ENCODE data around the gene ERC2. TPM values are rescaled to one million over a fixed set of nuclear protein-coding genes. Genes with fewer than 3 reads are reported as not detected.
"Not testable (repeated sequence)": the region's sequence is repeated elsewhere in the genome, so short reads cannot be mapped to it uniquely, and the experiment has no call there.

The ERC2 gene
- total and polyA plus RNA-seq, 2 of the 13 experiments (the other 11 are each of a cell fraction or from before 2014, with no cell fraction given) = 0.16 to 0.22 TPM

- ATAC-seq (no peak), DNase-seq (ENCODE audit: low spot score) (no peak), FAIRE-seq (no peak)
- Histone ChIP-seq H3K36me3 (replicated peaks in 1 of 2; ENCODE audit: control insufficient read depth in 1 of 2, insufficient read depth in 2 of 2, low read length in 2 of 2) (no peaks in the 10 kb centered on the region), H3K4me3 (replicated peaks in 1 of 3; ENCODE audit: insufficient read depth in 1 of 3, low read depth in 2 of 3, low read length in 3 of 3) (no peak overlapping the region), H3K27me3 (ENCODE audit: control insufficient read depth in 1 of 2, insufficient read depth in 2 of 2, low read length in 2 of 2) (no peaks in the 10 kb centered on the region), H3K9ac (ENCODE audit: insufficient read depth, low read depth, low read length) (no peak overlapping the region), H3K4me1 (ENCODE audit: insufficient read depth, low read length) (no peaks in the 10 kb centered on the region), H4K20me1 (ENCODE audit: insufficient read depth, low read length) (no peaks in the 10 kb centered on the region), H3K79me2 (ENCODE audit: insufficient read depth, low read length) (no peaks in the 10 kb centered on the region), H3K27ac (ENCODE audit: extremely low read length, insufficient read depth, low read length) (no peak overlapping the region), H3K9me3 (ENCODE audit: low read length) (no peaks in the 10 kb centered on the region), H2AFZ (ENCODE audit: low read length) (no peak overlapping the region), H3K4me2 (ENCODE audit: low read depth, low read length) (no peak overlapping the region)
- ChIA-PET POLR2A (no interaction called here), CTCF (ENCODE audit: low intra/inter-chr PET ratio, low total read pairs) (no interaction called here)
- no TSS peak for BruUV-seq (replicated peaks)
- TF ChIP-seq TAF15 (IDR thresholded peaks at IDR 0.05; ENCODE audit: low read depth, low read length, poor library complexity, severe bottlenecking) = no peak
- TF ChIP-seq ZFP36L1 (CRISPR knock-in tag; IDR thresholded peaks at IDR 0.05) = no peak
- TF ChIP-seq SMYD3 (CRISPR knock-in tag; IDR thresholded peaks at IDR 0.05) = no peak
- TF ChIP-seq ZNF280D (CRISPR knock-in tag; IDR thresholded peaks at IDR 0.05) = no peak
- no peak for TF ChIP-seq PPARG (CRISPR knock-in tag; conservative IDR thresholded peaks at IDR 0.05)
- intact Hi-C loops (cut with micrococcal nuclease; ENCODE audit: unreplicated experiment) (no loop called here), in situ Hi-C loops (cut with HindIII; ENCODE audit: extremely low pct_ligation_motif_present, low pct_unique_long_range_greater_than_20kb) (no loop called here)
- WGBS (ENCODE audit: low lambda C conversion rate) = 2% methylated on average over 4 of the region's 4 CpGs
Observed at GRCh38 chr3:56019490-56020146, 448.6 kb downstream of the ERC2 start.

GRCh38 chr3:56015374-56015773, 452.9 kb downstream of the ERC2 start:
- H3K4me1 ChIP-seq (ENCODE audit: insufficient read depth, low read length); intact Hi-C loops (cut with micrococcal nuclease; ENCODE audit: unreplicated experiment); BruUV-seq (replicated peaks); H3K4me3 ChIP-seq (replicated peaks in 1 of 3; ENCODE audit: insufficient read depth in 1 of 3, low read depth in 2 of 3, low read length in 3 of 3); ATAC-seq; H3K4me2 ChIP-seq (ENCODE audit: low read depth, low read length); H3K36me3 ChIP-seq (replicated peaks in 1 of 2; ENCODE audit: control insufficient read depth in 1 of 2, insufficient read depth in 2 of 2, low read length in 2 of 2); DNase-seq (ENCODE audit: low spot score); FAIRE-seq; H3K79me2 ChIP-seq (ENCODE audit: insufficient read depth, low read length); H3K9me3 ChIP-seq (ENCODE audit: low read length); POLR2A ChIA-PET; H3K27me3 ChIP-seq (ENCODE audit: control insufficient read depth in 1 of 2, insufficient read depth in 2 of 2, low read length in 2 of 2); in situ Hi-C loops (cut with HindIII; ENCODE audit: extremely low pct_ligation_motif_present, low pct_unique_long_range_greater_than_20kb); H3K9ac ChIP-seq (ENCODE audit: insufficient read depth, low read depth, low read length); H4K20me1 ChIP-seq (ENCODE audit: insufficient read depth, low read length); CTCF ChIA-PET (ENCODE audit: low intra/inter-chr PET ratio, low total read pairs); H2AFZ ChIP-seq (ENCODE audit: low read length); H3K27ac ChIP-seq (ENCODE audit: extremely low read length, insufficient read depth, low read length): not testable (repeated sequence)
- WGBS (ENCODE audit: low lambda C conversion rate) = 0% methylated on average over 1 of the region's 1 CpG
